Islet precursor cell (in vitro differentiated cells): Measurements from ENCODE around the gene WFS1.

ENCODE experiments used
- DNase-seq: peaks from one replicate; pipeline ENCODE4 v3.0.0-alpha.2; 2018

The WFS1 gene

GRCh38 chr4:6301051-6301731 lies 31.5 kb downstream of the WFS1 start:
- no peak for DNase-seq

- DNase-seq, result no peak
These were observed 32.2 kb downstream of the WFS1 start for GRCh38 chr4:6301732-6302442.

DNA sequence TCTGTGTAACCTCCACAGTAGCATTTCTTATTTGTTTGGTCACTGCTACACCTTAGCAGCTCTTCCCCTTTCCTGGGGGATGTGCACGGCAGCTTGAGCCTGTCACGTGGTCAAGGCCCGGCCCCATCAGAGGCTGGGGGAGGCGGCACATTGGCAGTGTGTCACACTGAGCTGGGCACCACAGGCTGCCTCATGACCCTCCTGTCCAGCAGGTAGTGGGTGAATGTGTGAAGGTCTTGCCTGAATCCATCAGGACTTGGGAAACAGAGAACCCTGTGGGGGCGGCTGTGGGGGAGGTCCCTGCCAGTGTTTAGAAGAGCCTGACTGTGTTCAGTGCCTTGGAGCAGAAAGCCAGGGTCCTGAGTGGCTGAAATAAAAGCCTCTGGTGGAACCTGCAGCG lies 33.2 kb downstream of the WFS1 start:
- no peak for DNase-seq

- DNase-seq, result no peak
These were observed 34.3 kb downstream of the WFS1 start for GRCh38 chr4:6303943-6304342.

DNA sequence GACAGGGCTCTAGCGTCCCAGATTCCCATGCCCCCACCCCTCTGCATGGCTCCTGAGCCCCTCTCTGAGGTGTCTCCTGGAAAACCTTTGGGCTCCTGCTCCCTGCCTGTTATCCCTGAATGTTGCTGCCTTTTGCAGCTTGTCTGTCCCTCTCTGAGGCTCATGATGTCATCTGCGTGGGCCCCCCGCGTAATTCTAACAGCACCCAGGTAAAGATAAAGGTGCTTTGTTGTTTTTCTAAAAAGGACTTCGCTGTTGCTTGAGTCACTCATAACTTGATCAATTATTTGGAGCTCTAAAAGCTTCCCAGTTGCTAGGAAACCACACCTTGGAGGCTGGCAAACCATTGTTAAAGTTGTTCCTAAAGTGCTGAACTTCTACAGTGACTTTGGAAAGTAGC lies 36.6 kb downstream of the WFS1 start:
- no peak for DNase-seq

DNA sequence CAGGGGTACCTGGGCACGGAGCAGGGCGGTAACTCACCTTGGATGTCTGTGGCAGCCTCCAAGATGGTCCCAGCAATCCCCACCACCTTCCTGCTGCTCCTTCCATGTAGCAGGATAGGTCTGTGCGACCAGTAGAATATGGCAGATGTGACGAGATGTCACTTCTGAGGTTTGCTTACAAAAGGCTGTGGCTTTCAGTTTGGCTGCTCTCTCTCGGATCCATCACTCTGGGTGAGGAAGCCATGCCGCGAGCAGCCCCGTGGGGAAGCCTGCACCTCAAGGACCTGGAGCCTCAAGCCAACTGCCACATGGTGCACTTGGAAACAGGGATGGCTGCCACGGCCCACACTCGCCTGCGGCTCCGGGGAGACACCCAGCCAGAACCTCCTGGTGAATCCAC lies 37.6 kb downstream of the WFS1 start:
- DNase-seq, result no peak

DNA sequence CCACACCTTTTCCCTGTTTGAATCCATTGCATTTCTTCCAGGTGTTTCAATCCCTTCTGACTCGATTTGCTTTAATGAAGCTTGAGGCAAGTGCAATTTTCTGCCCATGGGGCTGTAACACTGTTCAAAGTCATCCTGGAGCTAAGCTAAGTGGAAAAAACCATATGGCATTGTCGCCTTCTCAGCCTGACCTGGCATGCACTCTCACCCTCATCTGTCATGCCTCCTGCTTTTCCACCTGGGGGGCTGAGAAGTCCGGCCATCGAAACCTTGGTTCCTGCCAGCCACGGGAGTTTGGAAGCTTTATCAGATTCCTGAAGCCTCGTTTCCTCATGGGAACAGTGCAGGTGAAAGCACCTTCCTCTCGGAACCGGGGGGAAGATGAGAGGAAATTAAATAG lies 38.2 kb downstream of the WFS1 start:
- no peak for DNase-seq

GRCh38 chr4:6308899-6309643 lies 39.4 kb downstream of the WFS1 start:
- peak; percentile 90 for DNase-seq

GRCh38 chr4:6309777-6310176 lies 40.1 kb downstream of the WFS1 start:
- DNase-seq, result no peak

DNA sequence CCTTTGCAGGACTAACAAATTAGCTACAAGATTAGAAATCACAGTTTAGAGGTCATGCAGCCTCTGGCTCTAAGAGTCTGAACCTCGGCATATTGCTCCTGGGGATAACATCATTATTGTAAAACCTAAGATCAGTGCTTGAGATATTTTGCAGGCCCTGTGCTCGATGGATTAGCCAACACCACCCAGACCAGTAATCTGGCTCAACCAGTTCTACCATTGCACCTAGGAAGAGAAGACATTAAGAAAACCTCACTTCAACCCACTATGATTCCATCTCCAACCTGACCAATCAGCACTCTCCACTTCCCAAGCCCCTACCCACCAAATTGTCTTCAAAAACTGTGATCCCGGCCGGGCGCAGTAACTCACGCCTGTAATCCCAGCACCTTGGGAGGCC lies 43.6 kb downstream of the WFS1 start:
- peak; percentile 67 for DNase-seq

- DNase-seq, result no peak
These were observed 46.9 kb downstream of the WFS1 start for GRCh38 chr4:6316461-6317003.

GRCh38 chr4:6318206-6318605 lies 48.6 kb downstream of the WFS1 start:
- no peak for DNase-seq

DNA sequence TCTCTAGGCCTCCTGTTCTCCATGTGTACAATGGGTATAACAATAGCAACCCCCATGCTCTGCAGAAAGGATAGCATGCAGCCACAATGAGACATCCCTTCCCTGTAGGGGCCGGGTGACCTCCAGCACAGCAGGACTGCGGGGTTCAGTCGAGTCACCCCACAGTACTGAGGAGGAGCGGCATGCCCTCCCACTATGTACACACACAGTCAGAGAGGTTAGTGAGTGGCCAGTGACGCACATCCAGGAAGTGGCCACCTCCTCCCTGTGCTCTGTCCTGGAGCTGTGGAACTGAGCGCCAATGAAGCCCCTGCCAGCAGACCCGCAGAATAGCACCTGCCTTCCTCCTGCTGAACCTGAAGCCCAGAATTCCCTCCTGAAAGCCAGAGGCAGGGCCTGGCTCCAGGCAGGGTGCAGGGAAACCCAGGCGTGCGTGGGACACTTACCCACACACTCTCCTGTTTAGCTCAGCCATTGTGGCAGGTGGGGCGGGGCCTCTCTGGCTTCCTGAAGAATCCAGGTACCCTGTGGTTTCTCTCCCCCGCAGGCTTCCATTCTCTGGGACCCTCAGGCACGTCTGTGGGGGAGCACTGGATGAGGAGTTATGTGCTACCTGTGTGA lies 50.0 kb downstream of the WFS1 start:
- DNase-seq, result no peak

DNA sequence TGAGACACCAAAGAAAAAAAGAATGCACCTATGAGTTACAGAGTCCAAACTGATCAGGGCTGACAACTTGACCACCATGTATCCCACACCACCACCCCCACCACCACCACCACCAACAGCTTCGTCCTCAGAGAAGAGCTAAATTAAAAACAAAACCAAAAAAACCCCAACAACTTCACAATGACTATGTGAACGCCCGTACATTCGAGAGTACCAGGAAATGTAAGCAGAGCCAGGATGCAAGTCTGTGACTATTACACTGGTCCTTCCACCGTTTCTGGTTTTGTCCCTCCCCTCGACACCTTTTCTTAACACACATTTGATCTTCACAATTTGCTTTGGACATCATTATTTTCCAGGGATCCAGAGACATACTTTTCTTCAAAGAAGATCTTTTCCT lies 51.0 kb downstream of the WFS1 start:
- no peak for DNase-seq

DNA sequence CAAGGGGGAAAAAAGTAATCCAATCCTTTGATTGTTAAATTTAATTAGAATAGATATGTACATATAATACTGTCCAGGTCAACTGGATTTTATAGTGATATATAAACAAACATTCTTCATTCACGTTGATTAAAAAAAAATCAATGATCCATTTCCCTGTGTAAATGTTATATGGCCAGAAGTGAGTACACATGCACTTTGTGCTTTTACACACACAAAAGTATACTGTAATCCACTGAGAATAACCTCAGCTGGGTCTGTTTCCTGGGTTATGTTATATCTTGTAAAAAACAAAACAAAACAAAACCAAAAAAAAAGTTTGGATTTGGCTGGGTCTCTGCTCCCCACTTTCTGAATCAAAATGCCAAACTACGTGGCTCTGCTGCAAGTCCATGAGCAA lies 51.7 kb downstream of the WFS1 start:
- DNase-seq, result no peak

DNA sequence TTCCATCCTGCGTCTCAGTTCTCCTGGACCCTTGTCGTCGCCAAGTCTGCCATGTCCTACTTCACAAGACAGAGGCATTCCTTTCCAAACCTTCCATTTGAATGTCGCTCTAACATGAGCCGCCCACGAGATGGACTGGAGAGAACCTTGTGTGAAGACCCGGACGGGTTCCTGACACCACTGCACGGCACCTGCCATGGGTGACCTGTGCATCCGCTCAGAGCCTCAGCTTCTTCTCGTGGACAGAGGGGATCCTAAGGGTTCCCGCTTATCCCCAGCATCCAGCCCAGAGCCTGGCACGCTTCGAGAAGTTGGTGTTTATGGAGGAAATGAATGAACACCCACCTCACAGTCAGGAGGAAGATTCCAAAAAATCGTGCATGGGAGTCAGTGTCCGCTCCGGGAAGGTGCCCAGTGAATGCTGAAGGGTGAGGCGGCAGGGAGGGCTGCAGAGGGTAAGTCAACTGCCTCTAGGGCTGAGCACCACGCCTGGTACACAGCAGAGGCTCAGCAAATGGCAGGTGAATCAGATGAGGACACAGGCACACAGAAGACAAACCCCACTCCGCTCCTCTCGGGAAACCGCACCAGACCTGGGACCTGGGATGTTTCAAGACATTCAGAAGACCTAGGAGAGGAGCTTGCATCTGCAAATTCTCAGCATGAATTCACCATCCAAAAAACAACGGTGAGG lies 52.6 kb downstream of the WFS1 start:
- no peak for DNase-seq

- no peak for DNase-seq
These were observed 53.3 kb downstream of the WFS1 start for GRCh38 chr4:6322761-6323566.

GRCh38 chr4:6324461-6324998 lies 54.9 kb downstream of the WFS1 start:
- DNase-seq, result no peak

DNA sequence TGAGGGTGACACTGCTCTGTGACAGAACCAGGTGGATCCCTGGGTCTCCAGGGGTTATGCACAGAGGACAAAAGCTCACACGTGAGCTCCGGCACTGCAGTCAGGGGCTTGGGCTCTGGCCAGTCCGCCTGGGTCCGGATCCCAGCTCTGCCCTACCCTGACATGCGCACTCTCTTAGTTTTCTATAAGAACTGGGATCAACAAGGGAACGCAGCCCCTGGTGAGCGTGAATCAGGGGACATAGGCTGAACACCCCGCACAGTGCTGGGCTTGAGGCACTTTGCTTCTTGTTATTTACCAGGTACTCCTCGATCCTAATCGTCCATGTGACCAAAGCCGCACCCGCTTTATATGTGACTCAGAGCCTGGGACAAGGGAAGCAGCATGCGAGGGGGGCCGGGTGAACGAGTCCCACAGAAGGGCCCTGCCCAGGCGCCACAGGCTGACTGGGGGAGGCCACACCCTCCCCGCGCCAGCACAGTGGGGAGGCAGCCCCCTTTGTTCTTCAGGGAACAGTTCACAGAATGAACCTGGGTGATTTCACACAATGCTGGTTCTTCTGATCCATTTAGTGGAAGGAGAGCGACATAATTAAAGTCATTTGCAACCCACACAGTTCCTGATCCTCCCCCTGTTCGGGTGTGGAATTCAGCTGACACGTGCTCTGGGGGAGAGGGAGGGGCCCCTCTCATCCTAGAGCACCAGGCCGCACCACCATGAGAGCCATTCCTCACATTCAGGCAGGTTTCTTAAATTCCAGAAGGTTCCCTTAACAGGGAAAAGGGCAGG lies 55.5 kb downstream of the WFS1 start:
- no peak for DNase-seq

- no peak for DNase-seq
These were observed 56.2 kb downstream of the WFS1 start for GRCh38 chr4:6325788-6326290.
